ENCODE results near the gene VNN1. TPM values are rescaled to one million over a fixed set of nuclear protein-coding genes. Genes with fewer than 3 reads are reported as not detected.
"Not testable (repeated sequence)": the region's sequence is repeated elsewhere in the genome, so short reads cannot be mapped to it uniquely, and the experiment has no call there.

The VNN1 gene
- total RNA-seq, 1 donor from 2014 or later = not detected

- no peaks in the 10 kb centered on the region for H3K9me3 Mint-ChIP-seq
- no peaks in the 10 kb centered on the region for H3K4me1 ChIP-seq
- H3K79me2 ChIP-seq (ENCODE audit: low read depth) = no peaks in the 10 kb centered on the region
- H3K27me3 ChIP-seq = no peaks in the 10 kb centered on the region
- H3K4me3 ChIP-seq = no peak overlapping the region
- H3K9me3 ChIP-seq (ENCODE audit: low read depth) = no peaks in the 10 kb centered on the region
- H3K36me3 Mint-ChIP-seq = no peaks in the 10 kb centered on the region
- DNase-seq (ENCODE audit: low spot score) = no peak
- H4K20me1 ChIP-seq (ENCODE audit: low read depth) = no peaks in the 10 kb centered on the region
- H3K27ac ChIP-seq = no peak overlapping the region
- TF ChIP-seq EZH2 (IDR thresholded peaks at IDR 0.05) (no peak), CTCF (IDR thresholded peaks at IDR 0.05) (no peak), EZH2phosphoT487 (IDR thresholded peaks at IDR 0.05) (no peak)
- no peak overlapping the region for H2AFZ ChIP-seq (replicated peaks)
- no peaks in the 10 kb centered on the region for H3K36me3 ChIP-seq
- no peak overlapping the region for H3K9ac ChIP-seq
- no peaks in the 10 kb centered on the region for H3K4me1 Mint-ChIP-seq
- no peaks in the 10 kb centered on the region for H3K27me3 Mint-ChIP-seq (ENCODE audit: insufficient read depth, low read depth)
- H3K4me3 Mint-ChIP-seq = no peak overlapping the region
- no peak overlapping the region for H3K4me2 ChIP-seq
- H3F3A ChIP-seq (ENCODE audit: low read depth) = no peaks in the 10 kb centered on the region
- H3K27ac Mint-ChIP-seq = no peak overlapping the region
Observed at GRCh38 chr6:132648356-132648755, 65.5 kb downstream of the VNN1 start.

- Histone ChIP-seq H3K27ac (no peak overlapping the region), H3K79me2 (ENCODE audit: low read depth) (no peaks in the 10 kb centered on the region), H3K4me2 (no peak overlapping the region), H2AFZ (replicated peaks) (no peak overlapping the region), H3K36me3 (no peaks in the 10 kb centered on the region), H3K4me1 (no peaks in the 10 kb centered on the region), H3F3A (ENCODE audit: low read depth) (no peaks in the 10 kb centered on the region), H3K9ac (no peak overlapping the region), H3K4me3 (no peak overlapping the region), H4K20me1 (ENCODE audit: low read depth) (no peaks in the 10 kb centered on the region), H3K9me3 (ENCODE audit: low read depth) (no peaks in the 10 kb centered on the region), H3K27me3 (no peaks in the 10 kb centered on the region)
- Mint-ChIP-seq H3K9me3 (peaks cover 2% of the 10 kb centered on the region), H3K4me1 (no peaks in the 10 kb centered on the region), H3K4me3 (no peak overlapping the region), H3K36me3 (no peaks in the 10 kb centered on the region), H3K27me3 (ENCODE audit: insufficient read depth, low read depth) (no peaks in the 10 kb centered on the region), H3K27ac (no peak overlapping the region)
- DNase-seq (ENCODE audit: low spot score) = no peak
- no peak for TF ChIP-seq EZH2 (IDR thresholded peaks at IDR 0.05)
- TF ChIP-seq CTCF (IDR thresholded peaks at IDR 0.05) = no peak
- TF ChIP-seq EZH2phosphoT487 (IDR thresholded peaks at IDR 0.05) = no peak
Observed at GRCh38 chr6:132643547-132643946, 70.3 kb downstream of the VNN1 start.

GRCh38 chr6:132637135-132637534, 76.7 kb downstream of the VNN1 start:
- not testable (repeated sequence) for H3K9me3 ChIP-seq (ENCODE audit: low read depth); H2AFZ ChIP-seq (replicated peaks); H3K4me1 Mint-ChIP-seq; H3K4me3 Mint-ChIP-seq; H3K79me2 ChIP-seq (ENCODE audit: low read depth); H3K4me2 ChIP-seq; H3K27me3 ChIP-seq; H3F3A ChIP-seq (ENCODE audit: low read depth); H3K27ac Mint-ChIP-seq; H3K27ac ChIP-seq; H3K4me1 ChIP-seq; H3K36me3 ChIP-seq; DNase-seq (ENCODE audit: low spot score); H3K27me3 Mint-ChIP-seq (ENCODE audit: insufficient read depth, low read depth); H3K36me3 Mint-ChIP-seq; H3K9ac ChIP-seq; H3K9me3 Mint-ChIP-seq; H4K20me1 ChIP-seq (ENCODE audit: low read depth); H3K4me3 ChIP-seq

GRCh38 chr6:132635906-132636305, 77.9 kb downstream of the VNN1 start:
- not testable (repeated sequence) for DNase-seq (ENCODE audit: low spot score); H3K79me2 ChIP-seq (ENCODE audit: low read depth); H3K9me3 Mint-ChIP-seq; H3K4me1 ChIP-seq; H3K36me3 Mint-ChIP-seq; H3K27me3 ChIP-seq; H3F3A ChIP-seq (ENCODE audit: low read depth); H4K20me1 ChIP-seq (ENCODE audit: low read depth); H3K4me2 ChIP-seq; H3K9ac ChIP-seq; H3K27ac ChIP-seq; H3K27me3 Mint-ChIP-seq (ENCODE audit: insufficient read depth, low read depth); H3K4me3 ChIP-seq; H3K27ac Mint-ChIP-seq; H3K4me3 Mint-ChIP-seq; H3K9me3 ChIP-seq (ENCODE audit: low read depth); H3K4me1 Mint-ChIP-seq; H3K36me3 ChIP-seq
- H2AFZ ChIP-seq (replicated peaks) = peak overlapping the region; percentile 72

GRCh38 chr6:132635288-132635687, 78.6 kb downstream of the VNN1 start:
- not testable (repeated sequence) for H3K36me3 ChIP-seq; H4K20me1 ChIP-seq (ENCODE audit: low read depth); H3K4me1 ChIP-seq; H3K9me3 Mint-ChIP-seq; H3K79me2 ChIP-seq (ENCODE audit: low read depth); H3K4me1 Mint-ChIP-seq; H3K4me3 Mint-ChIP-seq; H3K36me3 Mint-ChIP-seq; H3F3A ChIP-seq (ENCODE audit: low read depth); H3K4me3 ChIP-seq; H3K9ac ChIP-seq; H3K9me3 ChIP-seq (ENCODE audit: low read depth); H3K27ac ChIP-seq; H3K27ac Mint-ChIP-seq; DNase-seq (ENCODE audit: low spot score); H3K4me2 ChIP-seq; H3K27me3 ChIP-seq; H3K27me3 Mint-ChIP-seq (ENCODE audit: insufficient read depth, low read depth)
- H2AFZ ChIP-seq (replicated peaks) = peak overlapping the region; percentile 72
